Gastrocnemius medialis (tissue), 4 donors: ENCODE data around the gene LANCL2.

Source experiments
- POLR2A ChIP-seq, 2 donors: fragments of 450-650 bp; IDR thresholded peaks; one replicate each; pipeline ENCODE4 v1.6.1; 2017; ENCODE audit warnings: antibody characterized with exemption in 2 of 2, mild to moderate bottlenecking in 2 of 2, moderate library complexity in 2 of 2
- TF ChIP-seq, protein P1 (sequence below), 5 experiments: fragments of 450-650 bp in 3 of 5; fragments of 200-600 bp in 2 of 5; sonication (generic) in 2 of 5; IDR thresholded peaks in 4 of 5; conservative IDR thresholded peaks in 1 of 5; 1 replicate in 4 of 5; 2 replicates in 1 of 5; pipeline ENCODE4 v1.5.1; 2016 to 2019; ENCODE audit warnings: antibody characterized with exemption in 5 of 5, mild to moderate bottlenecking in 3 of 5, moderate library complexity in 3 of 5

DNA sequence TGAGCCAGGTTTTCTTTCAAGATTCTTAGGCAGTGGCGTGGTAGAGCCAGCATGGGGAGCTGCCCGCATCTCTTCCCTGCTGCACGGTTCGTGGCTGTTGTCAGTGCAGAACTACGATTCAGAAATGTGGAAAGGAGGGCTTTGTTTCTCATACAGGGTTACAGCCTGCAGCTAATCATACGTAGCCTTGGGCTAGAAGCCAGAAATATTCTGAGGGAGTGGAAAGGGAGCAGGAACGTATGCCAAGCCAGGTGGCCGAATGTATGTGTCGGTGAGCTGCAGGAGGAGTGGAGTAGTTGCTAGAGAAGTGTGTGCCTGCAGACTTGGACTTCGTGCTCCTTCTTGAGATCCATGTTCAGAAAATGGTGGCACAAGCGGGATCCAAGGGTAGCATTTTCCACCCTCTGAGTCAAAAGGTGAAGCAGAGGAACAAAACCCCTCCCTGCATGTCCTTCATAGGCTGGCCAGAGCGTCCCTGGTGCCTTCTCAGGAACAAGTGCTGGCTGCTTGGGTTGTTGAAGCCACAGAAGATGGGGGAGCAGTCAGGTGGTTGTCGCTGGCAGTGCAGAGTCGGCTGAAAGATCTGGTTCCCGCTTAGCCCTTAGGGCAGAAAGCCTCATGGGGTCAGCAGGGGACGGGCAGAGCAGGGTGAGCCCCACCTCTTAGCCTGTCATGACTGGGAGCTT is 40.9 kb downstream of the LANCL2 start:
- TF ChIP-seq POLR2A (IDR thresholded peaks at IDR 0.05) = no peak
- TF ChIP-seq, protein P1, sequence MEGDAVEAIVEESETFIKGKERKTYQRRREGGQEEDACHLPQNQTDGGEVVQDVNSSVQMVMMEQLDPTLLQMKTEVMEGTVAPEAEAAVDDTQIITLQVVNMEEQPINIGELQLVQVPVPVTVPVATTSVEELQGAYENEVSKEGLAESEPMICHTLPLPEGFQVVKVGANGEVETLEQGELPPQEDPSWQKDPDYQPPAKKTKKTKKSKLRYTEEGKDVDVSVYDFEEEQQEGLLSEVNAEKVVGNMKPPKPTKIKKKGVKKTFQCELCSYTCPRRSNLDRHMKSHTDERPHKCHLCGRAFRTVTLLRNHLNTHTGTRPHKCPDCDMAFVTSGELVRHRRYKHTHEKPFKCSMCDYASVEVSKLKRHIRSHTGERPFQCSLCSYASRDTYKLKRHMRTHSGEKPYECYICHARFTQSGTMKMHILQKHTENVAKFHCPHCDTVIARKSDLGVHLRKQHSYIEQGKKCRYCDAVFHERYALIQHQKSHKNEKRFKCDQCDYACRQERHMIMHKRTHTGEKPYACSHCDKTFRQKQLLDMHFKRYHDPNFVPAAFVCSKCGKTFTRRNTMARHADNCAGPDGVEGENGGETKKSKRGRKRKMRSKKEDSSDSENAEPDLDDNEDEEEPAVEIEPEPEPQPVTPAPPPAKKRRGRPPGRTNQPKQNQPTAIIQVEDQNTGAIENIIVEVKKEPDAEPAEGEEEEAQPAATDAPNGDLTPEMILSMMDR (IDR thresholded peaks at IDR 0.05 in 4 of 5, conservative IDR thresholded peaks at IDR 0.05 in 1 of 5) = no peak
